HL-60 (cell line): ENCODE results near the gene SFXN3.

Experiments
- DNase-seq, 2 experiments: peaks; one replicate each; pipeline ENCODE4 v3.0.0-alpha.2; 2010 to 2020; ENCODE audit warnings: low read depth in 1 of 2, low spot score in 1 of 2
- H3K27ac ChIP-seq: fragments of 250-450 bp; sonication (Bioruptor Pico); replicated peaks from 2 replicates; pipeline ENCODE4 v1.5.1; 2020; ENCODE audit warnings: mild to moderate bottlenecking, moderate library complexity
- H3K27me3 ChIP-seq: fragments of 250-450 bp; sonication (Bioruptor Pico); 2 replicates; pipeline ENCODE4 v1.5.1; 2021; ENCODE audit warnings: mild to moderate bottlenecking, moderate library complexity; ENCODE audit not compliant: insufficient read depth, poor library complexity, severe bottlenecking
- H3K4me3 ChIP-seq: replicated peaks from 2 replicates; pipeline ENCODE4 v1.5.1; 2011; ENCODE audit warnings: mild to moderate bottlenecking, control low read depth, low read length; ENCODE audit not compliant: insufficient read depth
- GABPA ChIP-seq: IDR thresholded peaks from 2 replicates; pipeline ENCODE4 v1.6.1; 2012; ENCODE audit warnings: low read depth
- POLR2AphosphoS5 ChIP-seq: IDR thresholded peaks from 2 replicates; pipeline ENCODE4 v1.6.1; 2012; ENCODE audit warnings: low read depth
- REST ChIP-seq: IDR thresholded peaks from 2 replicates; pipeline ENCODE4 v1.6.1; 2012; ENCODE audit warnings: low read depth; ENCODE audit not compliant: insufficient replicate concordance
- SPI1 ChIP-seq: IDR thresholded peaks from 2 replicates; pipeline ENCODE4 v1.6.1; 2012; ENCODE audit warnings: low read depth, mild to moderate bottlenecking, borderline replicate concordance
- TF ChIP-seq, protein P1 (sequence below): IDR thresholded peaks from one replicate; pipeline ENCODE4 v1.5.1; 2011; ENCODE audit warnings: low read length, control low read depth, inconsistent platforms; ENCODE audit not compliant: insufficient read depth

The SFXN3 gene

DNA sequence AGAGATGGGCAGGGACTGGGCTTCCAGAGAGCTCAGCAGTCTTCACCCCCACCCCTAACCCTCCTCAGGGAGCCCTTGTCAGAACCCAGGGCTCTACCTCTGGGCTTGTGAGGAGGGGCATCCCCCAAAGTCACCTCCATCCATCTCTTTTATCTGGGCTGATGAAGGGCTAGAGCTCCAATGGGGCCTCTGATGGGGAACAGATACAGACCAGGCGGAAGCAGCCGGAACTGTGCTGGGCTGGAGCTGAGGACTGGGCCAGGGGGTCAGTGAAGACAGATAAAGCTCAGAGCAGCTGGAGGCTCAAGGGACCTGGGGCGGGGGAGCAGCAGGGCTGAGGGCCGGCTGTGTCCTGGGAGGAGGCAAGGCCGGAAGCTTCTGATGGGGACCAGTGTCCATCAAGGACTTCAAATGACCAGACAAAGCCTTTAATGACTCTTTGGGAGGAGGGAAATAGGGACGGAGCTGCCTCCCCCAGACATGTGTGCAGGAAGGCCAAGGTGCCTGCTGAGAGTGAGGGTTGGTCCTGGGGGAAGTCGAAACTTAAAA is 40.9 kb downstream of the SFXN3 start:
- TF ChIP-seq SPI1: no peak
- TF ChIP-seq, protein P1, sequence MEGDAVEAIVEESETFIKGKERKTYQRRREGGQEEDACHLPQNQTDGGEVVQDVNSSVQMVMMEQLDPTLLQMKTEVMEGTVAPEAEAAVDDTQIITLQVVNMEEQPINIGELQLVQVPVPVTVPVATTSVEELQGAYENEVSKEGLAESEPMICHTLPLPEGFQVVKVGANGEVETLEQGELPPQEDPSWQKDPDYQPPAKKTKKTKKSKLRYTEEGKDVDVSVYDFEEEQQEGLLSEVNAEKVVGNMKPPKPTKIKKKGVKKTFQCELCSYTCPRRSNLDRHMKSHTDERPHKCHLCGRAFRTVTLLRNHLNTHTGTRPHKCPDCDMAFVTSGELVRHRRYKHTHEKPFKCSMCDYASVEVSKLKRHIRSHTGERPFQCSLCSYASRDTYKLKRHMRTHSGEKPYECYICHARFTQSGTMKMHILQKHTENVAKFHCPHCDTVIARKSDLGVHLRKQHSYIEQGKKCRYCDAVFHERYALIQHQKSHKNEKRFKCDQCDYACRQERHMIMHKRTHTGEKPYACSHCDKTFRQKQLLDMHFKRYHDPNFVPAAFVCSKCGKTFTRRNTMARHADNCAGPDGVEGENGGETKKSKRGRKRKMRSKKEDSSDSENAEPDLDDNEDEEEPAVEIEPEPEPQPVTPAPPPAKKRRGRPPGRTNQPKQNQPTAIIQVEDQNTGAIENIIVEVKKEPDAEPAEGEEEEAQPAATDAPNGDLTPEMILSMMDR: no peak
- no peak for TF ChIP-seq GABPA
- no peak for TF ChIP-seq REST
- no peak for TF ChIP-seq POLR2AphosphoS5
- no peak for DNase-seq
- H3K27ac ChIP-seq: peak overlapping the region; percentile 42
- no peak overlapping the region for H3K4me3 ChIP-seq
- peaks cover 10% of the 10 kb centered on the region for H3K27me3 ChIP-seq

DNA sequence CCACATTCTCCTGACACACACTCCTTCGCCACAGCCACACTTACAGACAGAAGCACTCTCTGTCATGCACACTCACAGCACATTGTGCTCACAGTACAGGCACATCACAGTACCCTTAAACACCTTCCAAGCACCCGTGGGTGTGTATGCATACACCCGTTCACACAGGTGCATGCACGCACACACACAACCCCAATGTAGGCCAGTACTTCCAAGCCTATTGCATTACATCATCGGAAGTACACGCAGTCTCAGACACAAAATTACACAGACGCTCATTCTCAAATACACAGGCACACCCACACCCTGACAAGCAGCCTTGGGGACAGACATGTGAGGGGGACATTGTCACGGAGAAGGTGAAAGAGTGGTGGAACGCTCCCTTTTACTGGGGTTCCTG is 41.9 kb downstream of the SFXN3 start:
- no peak for TF ChIP-seq POLR2AphosphoS5
- no peak for TF ChIP-seq GABPA
- TF ChIP-seq, protein P1: no peak
- TF ChIP-seq REST: no peak
- no peak for TF ChIP-seq SPI1
- Histone ChIP-seq H3K4me3 (no peak overlapping the region), H3K27ac (no peak overlapping the region), H3K27me3 (peaks cover 10% of the 10 kb centered on the region)
- no peak for DNase-seq

DNA sequence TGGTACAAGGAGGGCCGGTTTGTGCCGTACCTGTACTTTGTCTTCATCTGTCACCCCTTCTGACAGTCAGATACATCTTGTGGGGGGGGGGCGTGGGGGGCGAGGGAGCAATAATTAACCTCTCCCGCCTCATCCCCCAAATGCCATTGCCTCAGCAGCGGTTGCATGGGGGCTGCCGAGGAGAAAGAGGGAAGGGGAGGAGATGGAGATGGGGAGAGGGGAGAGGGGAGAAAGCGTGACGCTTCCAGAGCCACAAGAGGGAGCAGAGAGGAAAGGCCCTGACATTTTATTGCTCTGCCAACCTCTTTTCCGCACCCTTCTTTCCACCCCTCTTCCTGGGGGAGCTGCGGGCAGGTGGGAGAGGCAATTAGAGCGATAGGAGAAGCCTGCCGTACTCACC is 42.6 kb downstream of the SFXN3 start:
- DNase-seq: no peak
- no peak overlapping the region for H3K4me3 ChIP-seq
- TF ChIP-seq GABPA: no peak
- no peak for TF ChIP-seq POLR2AphosphoS5
- TF ChIP-seq, protein P1: no peak
- TF ChIP-seq REST: no peak
- TF ChIP-seq SPI1: no peak
- peaks cover 10% of the 10 kb centered on the region for H3K27me3 ChIP-seq
- no peak overlapping the region for H3K27ac ChIP-seq
